ENCODE data around the gene XXYLT1.
A peak's percentile ranks its signal among the peaks of the same experiment; 100 is the strongest.

The XXYLT1 gene

DNA sequence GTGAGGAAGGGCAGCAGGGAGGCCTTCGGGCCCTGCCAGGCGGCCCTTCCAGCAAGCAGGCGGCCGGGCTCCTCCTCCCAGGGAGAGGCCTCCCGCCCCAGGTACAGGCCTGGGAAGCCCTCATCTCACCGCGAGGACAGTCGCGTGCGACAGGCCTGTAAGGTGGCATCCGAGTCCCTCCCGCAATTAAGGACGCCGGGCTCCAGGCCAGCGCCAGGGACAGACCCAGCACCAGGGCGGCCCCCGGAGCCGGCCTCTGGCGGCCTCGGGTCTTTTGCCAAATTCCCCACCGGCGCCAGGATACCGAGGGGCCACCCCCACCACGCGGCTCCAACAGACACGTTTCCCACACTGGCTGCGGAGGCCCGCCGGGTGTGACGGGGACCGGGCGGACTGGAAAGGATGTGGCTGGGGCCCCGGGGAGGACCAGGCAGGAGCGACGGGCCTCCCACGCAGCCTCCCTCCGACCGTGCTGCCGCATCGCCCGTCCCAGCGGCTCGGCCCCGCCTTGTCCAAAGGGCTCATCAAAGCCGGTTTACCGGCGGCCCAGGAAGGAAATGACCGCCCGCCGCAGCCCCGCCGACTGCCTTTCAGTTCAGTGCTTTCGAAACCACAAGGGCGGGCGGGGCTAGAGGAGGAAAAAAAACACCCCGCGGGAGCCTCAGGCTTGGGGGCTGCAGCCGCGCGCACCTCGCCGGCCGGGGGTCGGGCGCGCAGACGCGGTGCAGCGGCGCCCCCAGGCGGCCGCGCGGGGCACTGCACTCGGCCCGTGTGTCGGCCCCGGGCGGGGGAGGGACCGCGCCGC lies 11.3 kb downstream of the XXYLT1 start (continued):
- TF ChIP-seq ZBTB11 (tag by site-specific recombination; conservative IDR thresholded peaks at IDR 0.05; ENCODE audit: low read depth) (no peak), ZFP69B (tag by site-specific recombination; IDR thresholded peaks at IDR 0.05) (peak; percentile 51)
- TF ChIP-seq, protein P1, sequence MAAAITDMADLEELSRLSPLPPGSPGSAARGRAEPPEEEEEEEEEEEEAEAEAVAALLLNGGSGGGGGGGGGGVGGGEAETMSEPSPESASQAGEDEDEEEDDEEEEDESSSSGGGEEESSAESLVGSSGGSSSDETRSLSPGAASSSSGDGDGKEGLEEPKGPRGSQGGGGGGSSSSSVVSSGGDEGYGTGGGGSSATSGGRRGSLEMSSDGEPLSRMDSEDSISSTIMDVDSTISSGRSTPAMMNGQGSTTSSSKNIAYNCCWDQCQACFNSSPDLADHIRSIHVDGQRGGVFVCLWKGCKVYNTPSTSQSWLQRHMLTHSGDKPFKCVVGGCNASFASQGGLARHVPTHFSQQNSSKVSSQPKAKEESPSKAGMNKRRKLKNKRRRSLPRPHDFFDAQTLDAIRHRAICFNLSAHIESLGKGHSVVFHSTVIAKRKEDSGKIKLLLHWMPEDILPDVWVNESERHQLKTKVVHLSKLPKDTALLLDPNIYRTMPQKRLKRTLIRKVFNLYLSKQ (tag by site-specific recombination; IDR thresholded peaks at IDR 0.05; ENCODE audit: borderline replicate concordance): no peak
- TF ChIP-seq, protein P2, sequence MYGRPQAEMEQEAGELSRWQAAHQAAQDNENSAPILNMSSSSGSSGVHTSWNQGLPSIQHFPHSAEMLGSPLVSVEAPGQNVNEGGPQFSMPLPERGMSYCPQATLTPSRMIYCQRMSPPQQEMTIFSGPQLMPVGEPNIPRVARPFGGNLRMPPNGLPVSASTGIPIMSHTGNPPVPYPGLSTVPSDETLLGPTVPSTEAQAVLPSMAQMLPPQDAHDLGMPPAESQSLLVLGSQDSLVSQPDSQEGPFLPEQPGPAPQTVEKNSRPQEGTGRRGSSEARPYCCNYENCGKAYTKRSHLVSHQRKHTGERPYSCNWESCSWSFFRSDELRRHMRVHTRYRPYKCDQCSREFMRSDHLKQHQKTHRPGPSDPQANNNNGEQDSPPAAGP (tag by site-specific recombination; IDR thresholded peaks at IDR 0.05): peak; percentile 95

DNA sequence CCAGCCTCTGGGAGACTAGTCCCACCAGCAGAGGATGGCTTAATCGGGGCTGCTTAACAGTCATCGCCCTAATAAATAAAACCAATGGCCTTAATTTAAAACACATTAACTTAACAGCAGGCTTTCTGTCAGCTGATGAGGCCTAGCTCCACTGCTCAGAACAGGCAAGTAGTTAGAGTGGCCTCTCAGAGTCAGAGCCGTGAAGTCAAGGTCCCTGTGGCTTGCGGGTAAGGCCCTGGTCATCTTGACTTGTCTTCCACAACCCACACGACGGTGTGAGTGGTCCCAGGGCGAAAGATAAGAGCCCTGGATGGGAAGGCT lies 11.8 kb downstream of the XXYLT1 start:
- Histone ChIP-seq H3K4me1 (ENCODE audit: control insufficient read depth, insufficient read depth, low read length) (peaks cover 7% of the 10 kb centered on the region), H3K36me3 (ENCODE audit: control insufficient read depth in 2 of 2, insufficient read depth in 1 of 2, low read length in 2 of 2) (peaks cover 0 to 5% of the 10 kb centered on the region in 2 experiments; a peak in 1 of 3 replicates), H3K27ac (ENCODE audit: extremely low read depth, low read depth, low read length) (peak overlapping the region; percentile 93), H3K9me3 (ENCODE audit: control insufficient read depth, insufficient read depth, low read depth, low read length) (no peaks in the 10 kb centered on the region), H3K4me3 (ENCODE audit: low read depth, low read length) (peak overlapping the region; percentile 51)
- TF ChIP-seq, protein P2 (tag by site-specific recombination; IDR thresholded peaks at IDR 0.05): no peak
- TF ChIP-seq GLIS1 (tag by site-specific recombination; IDR thresholded peaks at IDR 0.05): no peak
- TF ChIP-seq ZNF146 (tag by site-specific recombination; IDR thresholded peaks at IDR 0.05): no peak
- TF ChIP-seq ZNF658 (tag by site-specific recombination; IDR thresholded peaks at IDR 0.05): no peak
- 0 out of 2 replicates have a peak, but pooled peaks have one; percentile 44 for TF ChIP-seq TRIM28 (IDR thresholded peaks at IDR 0.05; ENCODE audit: borderline replicate concordance, low read length)
- no peak for TF ChIP-seq ZSCAN4 (tag by site-specific recombination; IDR thresholded peaks at IDR 0.05)
- CTCF ChIA-PET: interaction anchor here (0.6 to 1.5 kb wide), 2 partner anchors 256 to 577 kb away, joined by 3 to 6 read pairs; no protein-coding TSS in a partner anchor
- POLR2A ChIA-PET: interaction anchor here (1.3 to 1.8 kb wide), 2 partner anchors 11 to 573 kb away, joined by 3 to 4 read pairs; partner anchors contain the start of gene FAM43A

GRCh38 chr3:195258449-195259153 lies 12.4 kb downstream of the XXYLT1 start:
- CTCF ChIA-PET: interaction anchor here (0.6 to 1.5 kb wide), 3 partner anchors 122 to 576 kb away, joined by 3 to 6 read pairs (median 3); no protein-coding TSS in a partner anchor
- Histone ChIP-seq H3K4me3 (ENCODE audit: low read depth, low read length) (no peak overlapping the region), H3K9me3 (ENCODE audit: control insufficient read depth, insufficient read depth, low read depth, low read length) (no peaks in the 10 kb centered on the region), H3K36me3 (ENCODE audit: control insufficient read depth in 2 of 2, insufficient read depth in 1 of 2, low read length in 2 of 2) (peaks cover 0 to 5% of the 10 kb centered on the region in 2 experiments; a peak in 1 of 3 replicates), H3K4me1 (ENCODE audit: control insufficient read depth, insufficient read depth, low read length) (peaks cover 7% of the 10 kb centered on the region), H3K27ac (ENCODE audit: extremely low read depth, low read depth, low read length) (peak overlapping the region; percentile 93; the same call in 1 of the 2 replicates)
- POLR2A ChIA-PET: interaction anchor here (1.3 to 1.8 kb wide), 2 partner anchors 12 to 572 kb away, joined by 3 to 4 read pairs; partner anchors contain the start of gene FAM43A
- TF ChIP-seq ZNF548 (tag by site-specific recombination; IDR thresholded peaks at IDR 0.05) (0 out of 2 replicates have a peak, but pooled peaks have one; percentile 27), ZNF311 (tag by site-specific recombination; IDR thresholded peaks at IDR 0.05; ENCODE audit: borderline replicate concordance) (no peak)

Data from HEK293 (cell line).